Trophoblast cell (in vitro differentiated cells and primary cell): ENCODE results near the gene ZC2HC1B.
"Not testable (repeated sequence)": the region's sequence is repeated elsewhere in the genome, so short reads cannot be mapped to it uniquely, and the experiment has no call there.

Experiments
- DNase-seq, 2 donors: peaks; one replicate each; pipeline ENCODE4 v3.0.0-alpha.2; 2016
- H2AFZ ChIP-seq: 2 replicates; pipeline ENCODE4 v1.6.1; 2013; ENCODE audit warnings: low read length, moderate library complexity, mild to moderate bottlenecking; ENCODE audit not compliant: insufficient read depth, poor library complexity
- H2AK5ac ChIP-seq: 2 replicates; pipeline ENCODE4 v1.6.1; 2013; ENCODE audit warnings: mild to moderate bottlenecking, low read length
- H2BK120ac ChIP-seq: 2 replicates; pipeline ENCODE4 v1.6.1; 2013; ENCODE audit warnings: low read length, mild to moderate bottlenecking, moderate library complexity; ENCODE audit not compliant: insufficient read depth, poor library complexity
- H2BK12ac ChIP-seq: 2 replicates; pipeline ENCODE4 v1.6.1; 2013; ENCODE audit warnings: mild to moderate bottlenecking, low read length, moderate library complexity
- H2BK5ac ChIP-seq: 2 replicates; pipeline ENCODE4 v1.6.1; 2013; ENCODE audit warnings: low read length, low read depth, moderate library complexity, mild to moderate bottlenecking; ENCODE audit not compliant: poor library complexity
- H3K14ac ChIP-seq: 2 replicates; pipeline ENCODE4 v1.6.1; 2013; ENCODE audit warnings: mild to moderate bottlenecking, low read length
- H3K18ac ChIP-seq: 2 replicates; pipeline ENCODE4 v1.6.1; 2013; ENCODE audit warnings: mild to moderate bottlenecking, low read length
- H3K23ac ChIP-seq: 2 replicates; pipeline ENCODE4 v1.6.1; 2013; ENCODE audit warnings: low read length
- H3K27ac ChIP-seq: 2 replicates; pipeline ENCODE4 v1.5.1; 2013; ENCODE audit warnings: low read depth, mild to moderate bottlenecking, inconsistent platforms, low read length, moderate library complexity
- H3K27me3 ChIP-seq: 2 replicates; pipeline ENCODE4 v1.6.1; 2013; ENCODE audit warnings: inconsistent platforms, mild to moderate bottlenecking, low read length, moderate library complexity; ENCODE audit not compliant: insufficient read depth
- H3K36me3 ChIP-seq, 2 experiments: 1 replicate in 1 of 2; 2 replicates in 1 of 2; pipeline ENCODE4 v1.6.1; 2013; ENCODE audit warnings: low read length in 2 of 2, mild to moderate bottlenecking in 2 of 2, moderate library complexity in 1 of 2; ENCODE audit not compliant: insufficient read depth in 2 of 2, control insufficient read depth in 1 of 2
- H3K4ac ChIP-seq: 2 replicates; pipeline ENCODE4 v1.6.1; 2013; ENCODE audit warnings: low read depth, mild to moderate bottlenecking, low read length, moderate library complexity
- H3K4me1 ChIP-seq, 2 experiments: 1 replicate in 1 of 2; 2 replicates in 1 of 2; pipeline ENCODE4 v1.6.1; 2013; ENCODE audit warnings: low read length in 2 of 2, mild to moderate bottlenecking in 2 of 2, moderate library complexity in 1 of 2; ENCODE audit not compliant: insufficient read depth in 2 of 2, control insufficient read depth in 1 of 2
- H3K4me2 ChIP-seq: 2 replicates; pipeline ENCODE4 v1.6.1; 2013; ENCODE audit warnings: inconsistent platforms, mild to moderate bottlenecking, low read length, moderate library complexity
- H3K4me3 ChIP-seq: 2 replicates; pipeline ENCODE4 v1.5.1; 2013; ENCODE audit warnings: mild to moderate bottlenecking, low read depth, low read length, inconsistent platforms
- H3K79me1 ChIP-seq: one replicate; pipeline ENCODE4 v1.6.1; 2013; ENCODE audit warnings: low read length
- H3K79me2 ChIP-seq: 2 replicates; pipeline ENCODE4 v1.6.1; 2013; ENCODE audit warnings: low read length, mild to moderate bottlenecking; ENCODE audit not compliant: control insufficient read depth, insufficient read depth, poor library complexity
- H3K9ac ChIP-seq: 2 replicates; pipeline ENCODE4 v1.6.1; 2013; ENCODE audit warnings: mild to moderate bottlenecking, low read length
- H3K9me3 ChIP-seq: 2 replicates; pipeline ENCODE4 v1.6.1; 2013; ENCODE audit warnings: low read depth, mild to moderate bottlenecking, control low read depth, inconsistent platforms, low read length; ENCODE audit not compliant: insufficient read depth
- H4K12ac ChIP-seq: 2 replicates; pipeline ENCODE4 v1.6.1; 2013; ENCODE audit warnings: low read depth, mild to moderate bottlenecking, low read length, moderate library complexity
- H4K8ac ChIP-seq: 2 replicates; pipeline ENCODE4 v1.6.1; 2013; ENCODE audit warnings: low read depth, mild to moderate bottlenecking, low read length, moderate library complexity
- H4K91ac ChIP-seq: one replicate; pipeline ENCODE4 v1.6.1; 2013; ENCODE audit warnings: low read depth, mild to moderate bottlenecking, low read length, moderate library complexity
- WGBS: extraction: QIAGEN DNeasy Blood & Tissue Kit; methylation state at CpG from one replicate; pipeline ENCODE4 v1.1.7; 2013; ENCODE audit warnings: missing lambda C conversion rate; ENCODE audit not compliant: insufficient read length, insufficient coverage; ENCODE audit errors: extremely low coverage; 5-methylcytosine and 5-hydroxymethylcytosine counted together

Gene ZC2HC1B

GRCh38 chr6:143843677-143843999 is 20.6 kb upstream of the ZC2HC1B start:
- Histone ChIP-seq H3K23ac (no peak overlapping the region), H2BK120ac (peak overlapping the region; percentile 67), H2AK5ac (peak overlapping the region; percentile 52), H3K36me3 (peaks cover 11 to 22% of the 10 kb centered on the region in 2 experiments), H3K4ac (peak overlapping the region; percentile 97), H3K79me1 (peaks cover 8% of the 10 kb centered on the region), H2AFZ (peak overlapping the region; percentile 95), H3K4me2 (peak overlapping the region; percentile 97), H3K79me2 (peaks cover 5% of the 10 kb centered on the region), H3K18ac (peak overlapping the region; percentile 21), H3K4me3 (peak overlapping the region; percentile 99), H4K8ac (peak overlapping the region; percentile 98), H4K91ac (peak overlapping the region; percentile 82), H3K9me3 (no peaks in the 10 kb centered on the region), H4K12ac (peak overlapping the region; percentile 83), H3K27ac (no peak overlapping the region), H2BK12ac (no peak overlapping the region), H2BK5ac (no peak overlapping the region), H3K9ac (peak overlapping the region; percentile 99), H3K27me3 (no peaks in the 10 kb centered on the region), H3K4me1 (peaks cover 0 to 7% of the 10 kb centered on the region in 2 experiments), H3K14ac (peak overlapping the region; percentile 92)
- no peak for DNase-seq
- WGBS = no CpG with 5 or more reads among the region's 9 CpGs

- Histone ChIP-seq H3K79me2 (peaks cover 5% of the 10 kb centered on the region), H3K79me1 (peaks cover 8% of the 10 kb centered on the region), H3K27me3 (no peaks in the 10 kb centered on the region), H4K12ac (no peak overlapping the region), H3K4me3 (no peak overlapping the region), H3K14ac (no peak overlapping the region), H4K91ac (no peak overlapping the region), H3K23ac (no peak overlapping the region), H3K9me3 (no peaks in the 10 kb centered on the region), H3K27ac (no peak overlapping the region), H3K4ac (peak overlapping the region; percentile 97), H3K9ac (peak overlapping the region; percentile 38), H2AFZ (no peak overlapping the region), H3K4me1 (peaks cover 0 to 7% of the 10 kb centered on the region in 2 experiments), H3K36me3 (peaks cover 13 to 24% of the 10 kb centered on the region in 2 experiments), H2BK12ac (no peak overlapping the region), H2BK5ac (no peak overlapping the region), H3K18ac (no peak overlapping the region), H2AK5ac (no peak overlapping the region), H4K8ac (no peak overlapping the region), H3K4me2 (peak overlapping the region; percentile 97), H2BK120ac (no peak overlapping the region)
- no CpG with 5 or more reads among the region's 4 CpGs for WGBS
- DNase-seq = no peak
These were observed 20.3 kb upstream of the ZC2HC1B start for GRCh38 chr6:143844006-143844405.

- H2AK5ac ChIP-seq = no peak overlapping the region
- H3K4me3 ChIP-seq = no peak overlapping the region
- no peak overlapping the region for H3K27ac ChIP-seq
- H3K4ac ChIP-seq = no peak overlapping the region
- H4K12ac ChIP-seq = no peak overlapping the region
- WGBS = no CpG with 5 or more reads among the region's 5 CpGs
- H3K4me1 ChIP-seq = peaks cover 0 to 7% of the 10 kb centered on the region in 2 experiments
- H2AFZ ChIP-seq = no peak overlapping the region
- H4K91ac ChIP-seq = no peak overlapping the region
- no peak overlapping the region for H2BK12ac ChIP-seq
- no peaks in the 10 kb centered on the region for H3K9me3 ChIP-seq
- no peak overlapping the region for H3K4me2 ChIP-seq
- no peak overlapping the region for H3K9ac ChIP-seq
- no peak overlapping the region for H2BK5ac ChIP-seq
- H3K36me3 ChIP-seq = peaks cover 13 to 27% of the 10 kb centered on the region in 2 experiments
- no peak overlapping the region for H4K8ac ChIP-seq
- H3K14ac ChIP-seq = no peak overlapping the region
- no peak overlapping the region for H3K23ac ChIP-seq
- H3K79me2 ChIP-seq = peaks cover 5% of the 10 kb centered on the region
- DNase-seq = no peak
- H3K27me3 ChIP-seq = no peaks in the 10 kb centered on the region
- no peak overlapping the region for H3K18ac ChIP-seq
- H2BK120ac ChIP-seq = no peak overlapping the region
- peaks cover 8% of the 10 kb centered on the region for H3K79me1 ChIP-seq
These were observed 19.2 kb upstream of the ZC2HC1B start for GRCh38 chr6:143845033-143845432.

GRCh38 chr6:143851706-143852105 is 12.6 kb upstream of the ZC2HC1B start:
- H2AFZ ChIP-seq, H4K91ac ChIP-seq, H3K9ac ChIP-seq, H3K9me3 ChIP-seq, H3K27ac ChIP-seq, DNase-seq, H3K27me3 ChIP-seq, H3K23ac ChIP-seq, H2BK5ac ChIP-seq, H3K4me3 ChIP-seq, H3K4me1 ChIP-seq, H3K4ac ChIP-seq, H3K18ac ChIP-seq, H2AK5ac ChIP-seq, H3K79me1 ChIP-seq, H2BK120ac ChIP-seq, H3K4me2 ChIP-seq, H3K14ac ChIP-seq, H2BK12ac ChIP-seq, H3K79me2 ChIP-seq, H4K12ac ChIP-seq, H4K8ac ChIP-seq: not testable (repeated sequence)
- no CpG with 5 or more reads among the region's 3 CpGs for WGBS
- H3K36me3 ChIP-seq = peaks cover 13 to 22% of the 10 kb centered on the region in 2 experiments
